Mesenchymal stem cell (in vitro differentiated cells and primary cell): ENCODE data around the gene TK2.
"Not testable (repeated sequence)": the region's sequence is repeated elsewhere in the genome, so short reads cannot be mapped to it uniquely, and the experiment has no call there.

Experiments
- DNase-seq: peaks from one replicate; pipeline ENCODE4 v3.0.0-alpha.2; 2013
- H2AFZ ChIP-seq: one replicate; pipeline ENCODE4 v1.6.1; 2013; ENCODE audit warnings: low read depth, mild to moderate bottlenecking, control low read depth, inconsistent platforms, low read length, moderate library complexity
- H2AK5ac ChIP-seq: 2 replicates; pipeline ENCODE4 v1.6.1; 2013; ENCODE audit warnings: low read length, moderate library complexity, mild to moderate bottlenecking, inconsistent platforms; ENCODE audit not compliant: severe bottlenecking
- H2BK120ac ChIP-seq: one replicate; pipeline ENCODE4 v1.6.1; 2013; ENCODE audit warnings: low read depth, mild to moderate bottlenecking, inconsistent platforms, low read length, moderate library complexity
- H2BK12ac ChIP-seq, 2 experiments: one replicate each; pipeline ENCODE4 v1.6.1; 2013; ENCODE audit warnings: inconsistent platforms in 2 of 2, low read length in 2 of 2, mild to moderate bottlenecking in 2 of 2, moderate library complexity in 2 of 2, control low read depth in 1 of 2
- H2BK15ac ChIP-seq: one replicate; pipeline ENCODE4 v1.6.1; 2013; ENCODE audit warnings: mild to moderate bottlenecking, low read depth, inconsistent platforms; ENCODE audit not compliant: poor library complexity, severe bottlenecking
- H2BK5ac ChIP-seq: 2 replicates; pipeline ENCODE4 v1.6.1; 2013; ENCODE audit warnings: low read depth, mild to moderate bottlenecking, low read length, control low read depth, inconsistent platforms; ENCODE audit not compliant: poor library complexity, severe bottlenecking
- H3K14ac ChIP-seq, 2 experiments: one replicate each; pipeline ENCODE4 v1.6.1; 2013; ENCODE audit warnings: inconsistent platforms in 2 of 2, low read length in 2 of 2, control low read depth in 1 of 2, mild to moderate bottlenecking in 1 of 2, moderate library complexity in 1 of 2
- H3K18ac ChIP-seq, 2 experiments: one replicate each; pipeline ENCODE4 v1.6.1; 2013; ENCODE audit warnings: inconsistent platforms in 2 of 2, low read length in 2 of 2, control low read depth in 1 of 2, low read depth in 1 of 2, mild to moderate bottlenecking in 1 of 2
- H3K23ac ChIP-seq, 2 experiments: one replicate each; pipeline ENCODE4 v1.6.1; 2013; ENCODE audit warnings: inconsistent platforms in 2 of 2, low read length in 2 of 2, mild to moderate bottlenecking in 2 of 2, moderate library complexity in 2 of 2, control low read depth in 1 of 2
- H3K27ac ChIP-seq: 2 replicates; pipeline ENCODE4 v1.5.1; 2013; ENCODE audit warnings: mild to moderate bottlenecking, moderate library complexity, low read length, control low read depth, inconsistent platforms; ENCODE audit not compliant: poor library complexity, severe bottlenecking
- H3K27me3 ChIP-seq, 2 experiments: 2 replicates each; pipeline versions ENCODE4 v1.6.1 to v1.7.0; 2013; ENCODE audit warnings: low read length in 2 of 2, mild to moderate bottlenecking in 2 of 2, moderate library complexity in 2 of 2, control low read depth in 1 of 2, inconsistent platforms in 1 of 2; ENCODE audit not compliant: control insufficient read depth in 1 of 2, insufficient read depth in 1 of 2
- H3K36me3 ChIP-seq, 2 experiments: 2 replicates each; pipeline versions ENCODE4 v1.6.1 to v1.7.0; 2013; ENCODE audit warnings: low read length in 2 of 2, control low read depth in 1 of 2, inconsistent platforms in 1 of 2, low read depth in 1 of 2, mild to moderate bottlenecking in 1 of 2; ENCODE audit not compliant: insufficient read depth in 2 of 2, control insufficient read depth in 1 of 2
- H3K4ac ChIP-seq, 2 experiments: one replicate each; pipeline ENCODE4 v1.6.1; 2013; ENCODE audit warnings: inconsistent platforms in 2 of 2, low read length in 2 of 2, mild to moderate bottlenecking in 2 of 2, moderate library complexity in 2 of 2, control low read depth in 1 of 2, low read depth in 1 of 2
- H3K4me1 ChIP-seq: 2 replicates; pipeline ENCODE4 v1.6.1; 2013; ENCODE audit warnings: low read depth, low read length, control low read depth; ENCODE audit not compliant: control insufficient read depth, insufficient read depth
- H3K4me2 ChIP-seq: 2 replicates; pipeline ENCODE4 v1.6.1; 2013; ENCODE audit warnings: low read length, mild to moderate bottlenecking, inconsistent platforms; ENCODE audit not compliant: poor library complexity, severe bottlenecking
- H3K4me3 ChIP-seq, 2 experiments: 2 replicates each; pipeline versions ENCODE4 v1.5.1 to v1.7.0; 2013; ENCODE audit warnings: low read length in 2 of 2, mild to moderate bottlenecking in 2 of 2, control low read depth in 1 of 2, low read depth in 1 of 2; ENCODE audit not compliant: insufficient read depth in 1 of 2
- H3K79me1 ChIP-seq: replicated peaks from 2 replicates; pipeline ENCODE4 v1.6.1; 2013; ENCODE audit warnings: mild to moderate bottlenecking, control low read depth, low read length, inconsistent platforms; ENCODE audit not compliant: poor library complexity, severe bottlenecking
- H3K9ac ChIP-seq: 2 replicates; pipeline ENCODE4 v1.7.0; 2013; ENCODE audit warnings: mild to moderate bottlenecking, low read length, moderate library complexity
- H3K9me3 ChIP-seq: 2 replicates; pipeline ENCODE4 v1.7.0; 2013; ENCODE audit warnings: mild to moderate bottlenecking, low read length; ENCODE audit not compliant: control insufficient read depth
- H4K8ac ChIP-seq: one replicate; pipeline ENCODE4 v1.6.1; 2013; ENCODE audit warnings: inconsistent platforms, mild to moderate bottlenecking, low read length, moderate library complexity
- H4K91ac ChIP-seq: one replicate; pipeline ENCODE4 v1.6.1; 2013; ENCODE audit warnings: mild to moderate bottlenecking, low read length, inconsistent platforms
- WGBS: methylation state at CpG from one replicate; pipeline ENCODE4 v1.1.7; 2013; ENCODE audit warnings: mixed read lengths; 5-methylcytosine and 5-hydroxymethylcytosine counted together

Gene TK2

GRCh38 chr16:66468321-66468965 is 81.5 kb downstream of the TK2 start:
- H3K4me1 ChIP-seq: peaks cover 11% of the 10 kb centered on the region
- H2BK5ac ChIP-seq: no peak overlapping the region
- no peak overlapping the region for H3K23ac ChIP-seq
- H3K18ac ChIP-seq: no peak overlapping the region
- no peak overlapping the region for H3K4me3 ChIP-seq
- H3K79me1 ChIP-seq: no peaks in the 10 kb centered on the region
- H3K36me3 ChIP-seq: peaks cover 0 to 31% of the 10 kb centered on the region in 2 experiments
- no peak overlapping the region for H3K14ac ChIP-seq
- H3K9ac ChIP-seq: no peak overlapping the region
- no peak overlapping the region for H4K91ac ChIP-seq
- H3K9me3 ChIP-seq: peaks cover 5% of the 10 kb centered on the region
- H2BK12ac ChIP-seq: no peak overlapping the region
- H2AK5ac ChIP-seq: no peak overlapping the region
- H2BK120ac ChIP-seq: no peak overlapping the region
- no peak overlapping the region for H4K8ac ChIP-seq
- no peak overlapping the region for H3K4me2 ChIP-seq
- no peak overlapping the region for H3K4ac ChIP-seq
- peaks cover 0 to 3% of the 10 kb centered on the region in 2 experiments for H3K27me3 ChIP-seq
- H2BK15ac ChIP-seq: no peak overlapping the region
- DNase-seq: no peak
- no peak overlapping the region for H2AFZ ChIP-seq
- H3K27ac ChIP-seq: no peak overlapping the region
- WGBS: 76% methylated on average over 11 of the region's 11 CpGs

- H4K8ac ChIP-seq: no peak overlapping the region
- H3K9me3 ChIP-seq: peaks cover 5% of the 10 kb centered on the region
- no peak overlapping the region for H2BK12ac ChIP-seq
- H3K14ac ChIP-seq: no peak overlapping the region
- no peak overlapping the region for H3K18ac ChIP-seq
- no peak overlapping the region for H3K23ac ChIP-seq
- no peak for DNase-seq
- 91% methylated on average over 5 of the region's 5 CpGs for WGBS
- H2AK5ac ChIP-seq: no peak overlapping the region
- H3K4ac ChIP-seq: no peak overlapping the region
- no peak overlapping the region for H2AFZ ChIP-seq
- no peak overlapping the region for H3K9ac ChIP-seq
- no peak overlapping the region for H3K27ac ChIP-seq
- no peak overlapping the region for H2BK120ac ChIP-seq
- no peaks in the 10 kb centered on the region for H3K79me1 ChIP-seq
- H4K91ac ChIP-seq: no peak overlapping the region
- peaks cover 0 to 3% of the 10 kb centered on the region in 2 experiments for H3K27me3 ChIP-seq
- no peak overlapping the region for H2BK15ac ChIP-seq
- peaks cover 0 to 26% of the 10 kb centered on the region in 2 experiments for H3K36me3 ChIP-seq
- no peak overlapping the region for H2BK5ac ChIP-seq
- no peak overlapping the region for H3K4me2 ChIP-seq
- H3K4me1 ChIP-seq: peaks cover 11% of the 10 kb centered on the region
- H3K4me3 ChIP-seq: no peak overlapping the region
Observed at GRCh38 chr16:66467611-66468010, 82.3 kb downstream of the TK2 start.

GRCh38 chr16:66466636-66467035 is 83.3 kb downstream of the TK2 start:
- not testable (repeated sequence) for H3K9me3 ChIP-seq, H2AFZ ChIP-seq, H3K18ac ChIP-seq, H2BK5ac ChIP-seq, H4K91ac ChIP-seq, H3K9ac ChIP-seq, H2BK12ac ChIP-seq, H3K14ac ChIP-seq, H3K23ac ChIP-seq, H2AK5ac ChIP-seq, H2BK120ac ChIP-seq, H4K8ac ChIP-seq, H3K4ac ChIP-seq, H3K4me3 ChIP-seq, H3K27ac ChIP-seq, H2BK15ac ChIP-seq, H3K79me1 ChIP-seq, H3K27me3 ChIP-seq, H3K4me1 ChIP-seq, DNase-seq, H3K4me2 ChIP-seq
- H3K36me3 ChIP-seq: peaks cover 0 to 22% of the 10 kb centered on the region in 2 experiments
- WGBS: 100% methylated on average over 4 of the region's 6 CpGs

- H2BK12ac ChIP-seq, DNase-seq, H3K9ac ChIP-seq, H3K4me1 ChIP-seq, H2AK5ac ChIP-seq, H2BK120ac ChIP-seq, H4K8ac ChIP-seq, H3K27ac ChIP-seq, H2BK15ac ChIP-seq, H3K23ac ChIP-seq, H3K4ac ChIP-seq, H2BK5ac ChIP-seq, H3K14ac ChIP-seq, H3K18ac ChIP-seq, H3K4me2 ChIP-seq, H4K91ac ChIP-seq, H3K4me3 ChIP-seq, H2AFZ ChIP-seq, H3K79me1 ChIP-seq, H3K9me3 ChIP-seq: not testable (repeated sequence)
- Histone ChIP-seq H3K27me3 (peaks cover 10% of the 10 kb centered on the region in 2 experiments), H3K36me3 (peaks cover 0 to 20% of the 10 kb centered on the region in 2 experiments)
- 90% methylated on average over 6 of the region's 6 CpGs for WGBS
Observed at GRCh38 chr16:66465946-66466345, 84.0 kb downstream of the TK2 start.
